GM13977 (cell line): ENCODE results near the gene RREB1.

Experiments
- DNase-seq: peaks from one replicate; pipeline ENCODE4 v3.0.0; 2012; ENCODE audit warnings: low spot score
- CTCF ChIP-seq: IDR thresholded peaks from 2 replicates; pipeline ENCODE4 v1.5.1; 2012; ENCODE audit warnings: mild to moderate bottlenecking, control low read depth; ENCODE audit not compliant: insufficient read depth; ENCODE audit errors: extremely low read depth, missing control alignments
- in situ Hi-C: fragments of 300-500 bp; cut with MboI; formaldehyde crosslinking; loops from one replicate; pipeline ENCODE4 v1.12.0; 2022; ENCODE audit warnings: low sequenced_read_pairs, low pct_unique_long_range_greater_than_20kb, mixed read lengths, inconsistent platforms; ENCODE audit not compliant: unreplicated experiment

RREB1 gene

GRCh38 chr6:7107578-7108195, at the start of gene RREB1:
RREB1 (plus strand) TSS chr6:7107961; CDS start chr6:7181912, 73,951 bp downstream.
- TF ChIP-seq CTCF = no peak
- in situ Hi-C loops = no loop called here
- peak; percentile 93 for DNase-seq

GRCh38 chr6:7058250-7058923, 49.4 kb upstream of the RREB1 start:
- no peak for TF ChIP-seq CTCF
- in situ Hi-C loops = no loop called here
- DNase-seq = no peak

- in situ Hi-C loops = no loop called here
Measured at GRCh38 chr6:7060769-7061516, 46.8 kb upstream of the RREB1 start.

DNA sequence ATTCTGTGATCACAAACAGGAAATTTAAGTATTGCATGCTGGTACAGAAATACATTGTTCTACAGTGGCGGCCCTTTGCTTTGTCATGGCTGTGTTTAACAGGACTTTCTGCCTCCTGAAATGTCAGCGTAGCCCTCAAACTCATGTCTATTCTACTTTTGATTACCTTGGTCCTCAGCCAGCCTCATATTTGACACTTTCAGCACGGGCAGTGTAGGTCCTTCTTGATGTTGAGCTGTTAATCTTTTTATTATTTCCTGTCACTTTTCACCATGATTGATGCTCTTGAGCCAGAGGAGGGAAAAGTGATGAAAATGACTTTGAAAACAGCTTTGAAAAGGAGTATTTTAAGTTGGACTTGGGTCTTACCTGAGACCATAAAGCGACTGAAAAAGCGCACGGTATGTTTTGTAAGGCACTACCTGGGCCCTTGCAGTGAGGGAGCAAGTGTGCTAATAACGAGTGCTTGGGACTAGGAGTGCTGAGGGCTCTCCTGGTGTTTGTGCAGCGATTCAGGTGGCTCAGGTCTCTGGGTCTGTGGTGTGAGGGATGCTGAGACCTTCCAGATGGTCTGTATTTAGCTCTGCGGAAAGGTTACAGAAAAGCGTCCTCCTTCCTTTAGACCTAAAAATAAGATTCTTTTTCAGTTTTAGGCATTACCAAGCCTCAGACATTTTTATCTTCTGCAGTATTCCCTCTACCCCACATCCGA, 45.2 kb upstream of the RREB1 start:
- in situ Hi-C loops = no loop called here
- no peak for DNase-seq
- no peak for TF ChIP-seq CTCF

More at GRCh38 chr6:7060769-7061516, 46.8 kb upstream of the RREB1 start:
- no peak for TF ChIP-seq CTCF
- no peak for DNase-seq

- TF ChIP-seq CTCF = no peak
- in situ Hi-C loops = no loop called here
- no peak for DNase-seq
Measured at GRCh38 chr6:7067305-7067704, 40.5 kb upstream of the RREB1 start.

GRCh38 chr6:7071405-7071804, 36.4 kb upstream of the RREB1 start:
- no peak for TF ChIP-seq CTCF
- no peak for DNase-seq
- in situ Hi-C loops = no loop called here
